Esophagus squamous epithelium (tissue), 4 donors: ENCODE results near the gene CABP4.

Source experiments
- POLR2A ChIP-seq, 4 donors: fragments of 450-650 bp; IDR thresholded peaks; one replicate each; pipeline ENCODE4 v1.6.1; 2017; ENCODE audit warnings: antibody characterized with exemption in 4 of 4, mild to moderate bottlenecking in 4 of 4, moderate library complexity in 3 of 4
- TF ChIP-seq, protein P1 (sequence below), 6 experiments: fragments of 450-650 bp in 4 of 6; fragments of 200-600 bp in 2 of 6; sonication (generic) in 2 of 6; IDR thresholded peaks; one replicate each; pipeline ENCODE4 v1.5.1; 2016 to 2019; ENCODE audit warnings: antibody characterized with exemption in 6 of 6, mild to moderate bottlenecking in 4 of 6, moderate library complexity in 4 of 6

DNA sequence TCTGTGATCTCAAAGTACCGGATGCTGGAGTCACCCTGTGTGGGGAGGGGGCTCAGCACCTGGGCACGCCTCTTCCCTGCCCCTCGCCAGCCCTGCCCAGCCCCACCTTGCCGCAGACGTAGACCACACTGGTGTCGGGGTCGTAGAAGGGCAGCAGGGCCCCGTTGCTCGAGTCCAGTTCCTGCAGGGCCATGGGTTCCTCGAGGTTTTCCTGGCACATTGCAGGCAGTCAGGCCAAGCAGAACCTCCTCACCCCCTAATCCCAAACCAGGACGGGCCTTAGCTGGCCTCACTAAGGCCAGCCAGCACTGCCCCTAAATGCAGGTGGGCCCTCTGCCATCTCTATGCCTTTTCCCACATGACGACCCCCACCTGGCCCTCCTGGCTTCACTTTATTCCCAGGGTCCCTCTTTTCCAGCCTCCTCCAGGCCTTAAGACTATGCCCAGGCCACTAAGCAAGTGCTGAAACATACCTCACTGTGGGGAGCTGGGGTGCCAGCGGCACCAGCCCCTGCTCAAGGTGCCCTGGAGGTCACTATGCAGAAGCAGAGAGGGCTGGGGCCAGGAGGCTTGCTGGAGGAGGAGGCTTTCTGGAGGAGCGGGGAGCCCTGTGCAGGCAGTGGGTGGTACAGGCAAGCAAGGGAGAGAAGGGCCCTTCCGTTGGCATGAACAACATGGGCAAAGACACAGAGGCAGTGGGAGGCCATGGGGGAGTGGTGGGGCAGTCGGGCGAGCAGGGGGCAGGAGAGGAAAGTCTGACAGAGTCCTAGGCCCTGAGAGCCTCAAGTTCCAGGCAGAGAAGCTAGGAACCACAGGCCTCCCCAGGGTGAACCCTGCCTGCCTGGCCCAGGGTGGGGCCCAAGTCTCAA is 14.7 kb upstream of the CABP4 start:
- TF ChIP-seq, protein P1, sequence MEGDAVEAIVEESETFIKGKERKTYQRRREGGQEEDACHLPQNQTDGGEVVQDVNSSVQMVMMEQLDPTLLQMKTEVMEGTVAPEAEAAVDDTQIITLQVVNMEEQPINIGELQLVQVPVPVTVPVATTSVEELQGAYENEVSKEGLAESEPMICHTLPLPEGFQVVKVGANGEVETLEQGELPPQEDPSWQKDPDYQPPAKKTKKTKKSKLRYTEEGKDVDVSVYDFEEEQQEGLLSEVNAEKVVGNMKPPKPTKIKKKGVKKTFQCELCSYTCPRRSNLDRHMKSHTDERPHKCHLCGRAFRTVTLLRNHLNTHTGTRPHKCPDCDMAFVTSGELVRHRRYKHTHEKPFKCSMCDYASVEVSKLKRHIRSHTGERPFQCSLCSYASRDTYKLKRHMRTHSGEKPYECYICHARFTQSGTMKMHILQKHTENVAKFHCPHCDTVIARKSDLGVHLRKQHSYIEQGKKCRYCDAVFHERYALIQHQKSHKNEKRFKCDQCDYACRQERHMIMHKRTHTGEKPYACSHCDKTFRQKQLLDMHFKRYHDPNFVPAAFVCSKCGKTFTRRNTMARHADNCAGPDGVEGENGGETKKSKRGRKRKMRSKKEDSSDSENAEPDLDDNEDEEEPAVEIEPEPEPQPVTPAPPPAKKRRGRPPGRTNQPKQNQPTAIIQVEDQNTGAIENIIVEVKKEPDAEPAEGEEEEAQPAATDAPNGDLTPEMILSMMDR (IDR thresholded peaks at IDR 0.05) = no peak
- TF ChIP-seq POLR2A (IDR thresholded peaks at IDR 0.05) = no peak
